IPS-18c (cell line): ENCODE data around the gene TXNRD2.
"Not testable (repeated sequence)": the region's sequence is repeated elsewhere in the genome, so short reads cannot be mapped to it uniquely, and the experiment has no call there.

Source experiments
- H3K4me3 ChIP-seq: 2 replicates; pipeline ENCODE4 v1.7.0; 2013; ENCODE audit warnings: low read depth, mild to moderate bottlenecking, low read length, moderate library complexity; ENCODE audit not compliant: insufficient read depth
- H3K9me3 ChIP-seq: one replicate; pipeline ENCODE4 v1.6.1; 2013; ENCODE audit warnings: mild to moderate bottlenecking, low read length, moderate library complexity; ENCODE audit not compliant: control insufficient read depth, insufficient read depth

The TXNRD2 gene

GRCh38 chr22:19937616-19938473, 3.8 kb downstream of the TXNRD2 start:
- Histone ChIP-seq H3K4me3 (no peak overlapping the region), H3K9me3 (no peaks in the 10 kb centered on the region)

GRCh38 chr22:19936513-19936912, 5.1 kb downstream of the TXNRD2 start:
- Histone ChIP-seq H3K4me3 (no peak overlapping the region), H3K9me3 (no peaks in the 10 kb centered on the region)

- H3K4me3 ChIP-seq = not testable (repeated sequence)
These were observed 6.4 kb downstream of the TXNRD2 start for GRCh38 chr22:19935123-19935718.

GRCh38 chr22:19933341-19934241, 8.0 kb downstream of the TXNRD2 start:
- Histone ChIP-seq H3K4me3 (no peak overlapping the region), H3K9me3 (no peaks in the 10 kb centered on the region)

More at GRCh38 chr22:19935123-19935718, 6.4 kb downstream of the TXNRD2 start:
- H3K9me3 ChIP-seq = not testable (repeated sequence)

GRCh38 chr22:19932367-19933206, 9.0 kb downstream of the TXNRD2 start:
- H3K9me3 ChIP-seq = no peaks in the 10 kb centered on the region
- no peak overlapping the region for H3K4me3 ChIP-seq

GRCh38 chr22:19931514-19931913, 10.1 kb downstream of the TXNRD2 start:
- Histone ChIP-seq H3K4me3 (no peak overlapping the region), H3K9me3 (no peaks in the 10 kb centered on the region)

- H3K4me3 ChIP-seq = no peak overlapping the region
- H3K9me3 ChIP-seq = no peaks in the 10 kb centered on the region
These were observed 10.8 kb downstream of the TXNRD2 start for GRCh38 chr22:19930551-19931486.

- Histone ChIP-seq H3K9me3 (no peaks in the 10 kb centered on the region), H3K4me3 (no peak overlapping the region)
These were observed 11.8 kb downstream of the TXNRD2 start for GRCh38 chr22:19929586-19930550.

GRCh38 chr22:19928207-19928606, 13.4 kb downstream of the TXNRD2 start:
- no peak overlapping the region for H3K4me3 ChIP-seq
- H3K9me3 ChIP-seq = no peaks in the 10 kb centered on the region

- Histone ChIP-seq H3K4me3 (no peak overlapping the region), H3K9me3 (no peaks in the 10 kb centered on the region)
These were observed 13.9 kb downstream of the TXNRD2 start for GRCh38 chr22:19927696-19928095.

- not testable (repeated sequence) for H3K9me3 ChIP-seq, H3K4me3 ChIP-seq
These were observed 15.6 kb downstream of the TXNRD2 start for GRCh38 chr22:19926028-19926427.

GRCh38 chr22:19923914-19924513, 17.6 kb downstream of the TXNRD2 start:
- H3K4me3 ChIP-seq = no peak overlapping the region
- H3K9me3 ChIP-seq = no peaks in the 10 kb centered on the region

- H3K4me3 ChIP-seq = no peak overlapping the region
- peaks cover 2% of the 10 kb centered on the region for H3K9me3 ChIP-seq
These were observed 20.0 kb downstream of the TXNRD2 start for GRCh38 chr22:19921544-19922081.

GRCh38 chr22:19919701-19920363, 21.8 kb downstream of the TXNRD2 start:
- no peak overlapping the region for H3K4me3 ChIP-seq
- peaks cover 2% of the 10 kb centered on the region for H3K9me3 ChIP-seq
